Activated CD4-positive, alpha-beta memory T cell treated with anti-CD3 and anti-CD28 coated beads for 36 hours (primary cell): Measurements from ENCODE around the gene PADI6. TPM values are rescaled to one million over a fixed set of nuclear protein-coding genes. Genes with fewer than 3 reads are reported as not detected.

Experiments used
- CTCF ChIA-PET: fragments of 350-600 bp; sonication (Branson Sonifier 250); formaldehyde crosslinking; loops from one replicate; lab custom pipeline; 2021; ENCODE audit warnings: antibody characterized with exemption, inconsistent platforms; lab: Charles Lee
- POLR2A ChIA-PET: fragments of 350-600 bp; sonication (Branson Sonifier 250); formaldehyde crosslinking; loops from one replicate; lab custom pipeline; 2021; ENCODE audit warnings: antibody characterized with exemption; lab: Charles Lee
- DNase-seq: peaks from one replicate; pipeline ENCODE4 v3.0.0-alpha.2; 2020
- H3K27ac Mint-ChIP-seq: one replicate; pipeline ENCODE4 v1.8.0; 2021; ENCODE audit warnings: mixed read lengths
- H3K27me3 Mint-ChIP-seq: one replicate; pipeline ENCODE4 v1.8.0; 2021; ENCODE audit warnings: mixed read lengths
- H3K36me3 Mint-ChIP-seq: one replicate; pipeline ENCODE4 v1.8.0; 2021; ENCODE audit warnings: mixed read lengths
- H3K4me1 Mint-ChIP-seq: one replicate; pipeline ENCODE4 v1.8.0; 2021; ENCODE audit warnings: low read depth, mixed read lengths
- H3K4me3 Mint-ChIP-seq: one replicate; pipeline ENCODE4 v1.8.0; 2021; ENCODE audit warnings: mild to moderate bottlenecking, mixed read lengths
- H3K9me3 Mint-ChIP-seq: one replicate; pipeline ENCODE4 v1.8.0; 2021; ENCODE audit warnings: mixed read lengths
- intact Hi-C: fragments of 100-400 bp; cut with micrococcal nuclease; formaldehyde crosslinking; loops from one replicate; pipeline ENCODE4 v1.15.1; 2023
- total RNA-seq, 2 experiments: library from RNA; stranded (reverse); gene quantifications; one replicate each; pipeline ENCODE4 v1.2.3, GENCODE V29; 2021

Gene PADI6
- total RNA-seq, 2 experiments from 2014 or later, result not detected

GRCh38 chr1:17412093-17412870 lies 40.3 kb downstream of the PADI6 start:
- CTCF ChIA-PET, result interaction anchor here (0.7 kb wide), 1 partner anchor 1669 kb away, joined by 3 read pairs; no protein-coding TSS in a partner anchor
- POLR2A ChIA-PET, result no interaction called here
- no peak overlapping the region for H3K4me3 Mint-ChIP-seq
- intact Hi-C loops, result no loop called here
- H3K27me3 Mint-ChIP-seq, result no peaks in the 10 kb centered on the region
- no peaks in the 10 kb centered on the region for H3K9me3 Mint-ChIP-seq
- no peak for DNase-seq
- H3K4me1 Mint-ChIP-seq, result no peaks in the 10 kb centered on the region
- H3K36me3 Mint-ChIP-seq, result peaks cover 72% of the 10 kb centered on the region
- H3K27ac Mint-ChIP-seq, result no peak overlapping the region

- Mint-ChIP-seq H3K27ac (no peak overlapping the region), H3K4me3 (no peak overlapping the region), H3K36me3 (peaks cover 68% of the 10 kb centered on the region), H3K4me1 (no peaks in the 10 kb centered on the region), H3K27me3 (no peaks in the 10 kb centered on the region), H3K9me3 (no peaks in the 10 kb centered on the region)
- intact Hi-C loops, result no loop called here
- POLR2A ChIA-PET, result no interaction called here
- DNase-seq, result no peak
- CTCF ChIA-PET, result no interaction called here
Observed at GRCh38 chr1:17414022-17414421, 42.0 kb downstream of the PADI6 start.

- peaks cover 69% of the 10 kb centered on the region for H3K36me3 Mint-ChIP-seq
- H3K27ac Mint-ChIP-seq, result no peak overlapping the region
- intact Hi-C loops, result no loop called here
- no peaks in the 10 kb centered on the region for H3K9me3 Mint-ChIP-seq
- DNase-seq, result no peak
- ChIA-PET POLR2A (no interaction called here), CTCF (interaction anchor here (1.3 kb wide), 1 partner anchor 35 kb away, joined by 4 read pairs; no protein-coding TSS in a partner anchor)
- no peak overlapping the region for H3K4me3 Mint-ChIP-seq
- no peaks in the 10 kb centered on the region for H3K27me3 Mint-ChIP-seq
- peaks cover 2% of the 10 kb centered on the region for H3K4me1 Mint-ChIP-seq
Observed at GRCh38 chr1:17416389-17416788, 44.4 kb downstream of the PADI6 start.

GRCh38 chr1:17419626-17420328 lies 47.8 kb downstream of the PADI6 start:
- H3K4me3 Mint-ChIP-seq, result no peak overlapping the region
- ChIA-PET POLR2A (no interaction called here), CTCF (interaction anchor here (0.6 to 1.9 kb wide), 5 partner anchors 10 to 21 kb away, joined by 3 to 5 read pairs (median 3); no protein-coding TSS in a partner anchor)
- H3K27ac Mint-ChIP-seq, result peak overlapping the region; percentile 15
- H3K9me3 Mint-ChIP-seq, result no peaks in the 10 kb centered on the region
- peaks cover 2% of the 10 kb centered on the region for H3K4me1 Mint-ChIP-seq
- H3K36me3 Mint-ChIP-seq, result peaks cover 67% of the 10 kb centered on the region
- intact Hi-C loops, result loop anchor here (2.0 to 10.0 kb wide), 2 partner anchors 19 to 55 kb away; partner anchors contain the start of gene RCC2
- peak; percentile 71 for DNase-seq
- no peaks in the 10 kb centered on the region for H3K27me3 Mint-ChIP-seq

GRCh38 chr1:17420391-17420918 lies 48.5 kb downstream of the PADI6 start:
- no peak overlapping the region for H3K27ac Mint-ChIP-seq
- no peaks in the 10 kb centered on the region for H3K9me3 Mint-ChIP-seq
- peaks cover 69% of the 10 kb centered on the region for H3K36me3 Mint-ChIP-seq
- H3K4me1 Mint-ChIP-seq, result peaks cover 2% of the 10 kb centered on the region
- POLR2A ChIA-PET, result no interaction called here
- H3K27me3 Mint-ChIP-seq, result no peaks in the 10 kb centered on the region
- intact Hi-C loops, result loop anchor here (2.0 to 10.0 kb wide), 2 partner anchors 18 to 54 kb away; partner anchors contain the start of gene RCC2
- DNase-seq, result no peak
- CTCF ChIA-PET, result interaction anchor here (0.9 to 2.5 kb wide), 3 partner anchors 14 to 18 kb away, joined by 4 to 10 read pairs (median 5); partner anchors contain the start of gene RCC2
- no peak overlapping the region for H3K4me3 Mint-ChIP-seq

GRCh38 chr1:17422461-17422860 lies 50.5 kb downstream of the PADI6 start:
- no peak for DNase-seq
- ChIA-PET POLR2A (no interaction called here), CTCF (interaction anchor here (2.5 kb wide), 1 partner anchor 16 kb away, joined by 10 read pairs; the partner anchor contains the start of gene RCC2)
- intact Hi-C loops, result loop anchor here (10.0 kb wide), 1 partner anchor 52 kb away; no protein-coding TSS in a partner anchor
- Mint-ChIP-seq H3K36me3 (peaks cover 70% of the 10 kb centered on the region), H3K27ac (no peak overlapping the region), H3K4me3 (no peak overlapping the region), H3K27me3 (no peaks in the 10 kb centered on the region), H3K9me3 (no peaks in the 10 kb centered on the region), H3K4me1 (peaks cover 2% of the 10 kb centered on the region)

GRCh38 chr1:17423781-17424245 lies 51.8 kb downstream of the PADI6 start:
- no peak overlapping the region for H3K27ac Mint-ChIP-seq
- H3K4me3 Mint-ChIP-seq, result no peak overlapping the region
- H3K9me3 Mint-ChIP-seq, result no peaks in the 10 kb centered on the region
- no peaks in the 10 kb centered on the region for H3K27me3 Mint-ChIP-seq
- DNase-seq, result no peak
- intact Hi-C loops, result loop anchor here (10.0 kb wide), 1 partner anchor 51 kb away; no protein-coding TSS in a partner anchor
- ChIA-PET POLR2A (no interaction called here), CTCF (interaction anchor here (0.6 to 1.8 kb wide), 3 partner anchors 12 to 1489 kb away, joined by 3 to 5 read pairs (median 3); partner anchors contain the start of gene RCC2)
- peaks cover 2% of the 10 kb centered on the region for H3K4me1 Mint-ChIP-seq
- H3K36me3 Mint-ChIP-seq, result peaks cover 63% of the 10 kb centered on the region

GRCh38 chr1:17425806-17426600 lies 54.0 kb downstream of the PADI6 start:
- ChIA-PET POLR2A (interaction anchor here (1.4 kb wide), 1 partner anchor 13 kb away, joined by 3 read pairs; the partner anchor contains the start of gene RCC2), CTCF (interaction anchor here (1.8 kb wide), 1 partner anchor 13 kb away, joined by 5 read pairs; the partner anchor contains the start of gene RCC2)
- no peak for DNase-seq
- Mint-ChIP-seq H3K36me3 (peaks cover 56% of the 10 kb centered on the region), H3K9me3 (no peaks in the 10 kb centered on the region), H3K27me3 (no peaks in the 10 kb centered on the region), H3K4me3 (no peak overlapping the region), H3K4me1 (peaks cover 10% of the 10 kb centered on the region), H3K27ac (no peak overlapping the region)
- intact Hi-C loops, result loop anchor here (10.0 kb wide), 1 partner anchor 49 kb away; no protein-coding TSS in a partner anchor

GRCh38 chr1:17427696-17428660 lies 56.0 kb downstream of the PADI6 start:
- H3K27me3 Mint-ChIP-seq, result no peaks in the 10 kb centered on the region
- DNase-seq, result no peak
- peaks cover 51% of the 10 kb centered on the region for H3K36me3 Mint-ChIP-seq
- ChIA-PET POLR2A (interaction anchor here (1.4 kb wide), 1 partner anchor 10 kb away, joined by 4 read pairs; no protein-coding TSS in a partner anchor), CTCF (no interaction called here)
- peak overlapping the region; percentile 62 for H3K27ac Mint-ChIP-seq
- no peaks in the 10 kb centered on the region for H3K9me3 Mint-ChIP-seq
- H3K4me1 Mint-ChIP-seq, result peaks cover 16% of the 10 kb centered on the region
- H3K4me3 Mint-ChIP-seq, result no peak overlapping the region
- intact Hi-C loops, result loop anchor here (10.0 kb wide), 1 partner anchor 47 kb away; no protein-coding TSS in a partner anchor

GRCh38 chr1:17429183-17429582 lies 57.2 kb downstream of the PADI6 start:
- POLR2A ChIA-PET, result interaction anchor here (1.4 kb wide), 1 partner anchor 9 kb away, joined by 4 read pairs; no protein-coding TSS in a partner anchor
- no peak for DNase-seq
- Mint-ChIP-seq H3K27me3 (no peaks in the 10 kb centered on the region), H3K4me3 (no peak overlapping the region), H3K9me3 (no peaks in the 10 kb centered on the region), H3K27ac (no peak overlapping the region), H3K4me1 (peaks cover 24% of the 10 kb centered on the region), H3K36me3 (peaks cover 46% of the 10 kb centered on the region)
- CTCF ChIA-PET, result interaction anchor here (0.6 to 1.2 kb wide), 3 partner anchors 10 to 63 kb away, joined by 4 to 6 read pairs (median 4); no protein-coding TSS in a partner anchor
- intact Hi-C loops, result loop anchor here (10.0 kb wide), 1 partner anchor 46 kb away; no protein-coding TSS in a partner anchor
